ENCODE results near the gene SPATA45. TPM values are rescaled to one million over a fixed set of nuclear protein-coding genes. Genes with fewer than 3 reads are reported as not detected.

SPATA45 gene
- total RNA-seq (2021) = 0.66 and 0.68 TPM in 2 replicates
- long read RNA-seq = 0 reads

- Histone ChIP-seq H3K23ac (ENCODE audit: insufficient read length, low read depth, low read length) (no peak within 1 kb of the TSS), H3K9ac (ENCODE audit: extremely low read depth, insufficient read length, low read length) (no peak within 1 kb of the TSS), H3K9me3 (ENCODE audit: control insufficient read depth, low read depth, low read length) (no peaks in the 10 kb centered on the region), H4K8ac (replicated peaks; ENCODE audit: insufficient read length, low read depth, low read length) (no peak within 1 kb of the TSS), H4K20me1 (ENCODE audit: control insufficient read depth, insufficient read depth, insufficient read length) (no peaks in the 10 kb centered on the region), H2BK15ac (ENCODE audit: low read depth, low read length) (no peak within 1 kb of the TSS), H3K56ac (ENCODE audit: insufficient read length, low read depth, low read length) (no peak within 1 kb of the TSS), H3K79me1 (ENCODE audit: insufficient read depth, low read depth, low read length, poor library complexity, severe bottlenecking) (no peaks in the 10 kb centered on the region), H3K14ac (ENCODE audit: insufficient read depth, low read length) (no peak within 1 kb of the TSS), H3K23me2 (ENCODE audit: insufficient read length, low read depth, low read length, poor library complexity, severe bottlenecking) (no peaks in the 10 kb centered on the region), H2BK12ac (ENCODE audit: insufficient read length, low read depth, low read length) (no peak within 1 kb of the TSS), H2AFZ (ENCODE audit: low read length) (no peak within 1 kb of the TSS), H3T11ph (ENCODE audit: low read length) (no peak within 1 kb of the TSS), H3K4me2 (ENCODE audit: insufficient read depth, insufficient read length, low read length) (no peak within 1 kb of the TSS), H2BK120ac (ENCODE audit: low read depth, low read length, poor library complexity, severe bottlenecking) (no peak within 1 kb of the TSS), H2BK20ac (ENCODE audit: low read depth, low read length, poor library complexity, severe bottlenecking) (no peak within 1 kb of the TSS), H3K27me3 (ENCODE audit: insufficient read depth, low read length) (no peaks in the 10 kb centered on the region), H2AK5ac (ENCODE audit: insufficient read length, low read length) (no peak within 1 kb of the TSS), H3K18ac (ENCODE audit: insufficient read length, low read depth, low read length) (no peak within 1 kb of the TSS), H3K27ac (ENCODE audit: insufficient read length, low read depth, low read length) (no peak within 1 kb of the TSS), H2BK5ac (ENCODE audit: insufficient read length, low read length) (no peak within 1 kb of the TSS), H4K91ac (ENCODE audit: insufficient read length, low read depth, low read length) (no peak within 1 kb of the TSS), H3K79me2 (ENCODE audit: insufficient read depth, low read length) (no peaks in the 10 kb centered on the region), H4K5ac (ENCODE audit: insufficient read length, low read depth, low read length) (no peak within 1 kb of the TSS), H3K4me1 (ENCODE audit: insufficient read depth, low read length) (no peaks in the 10 kb centered on the region), H3K4ac (ENCODE audit: low read depth, low read length) (no peak within 1 kb of the TSS)
- WGBS (ENCODE audit: extremely low coverage, insufficient read length, low lambda C conversion rate) = no CpG with 5 or more reads among the region's 4 CpGs
- peaks cover 7 to 8% of the 10 kb centered on the region in 2 experiments for H3K4me1 Mint-ChIP-seq
- no peak for DNase-seq
- TF ChIP-seq CTCF (conservative IDR thresholded peaks at IDR 0.05) = no peak
- no peak within 1 kb of the TSS; a peak in 1 of 7 replicates for H3K27ac Mint-ChIP-seq
- H3K36me3 Mint-ChIP-seq (ENCODE audit: insufficient read depth in 1 of 3, low read depth in 3 of 3) = peaks cover 7 to 14% (median 13%) of the 10 kb centered on the region in 3 experiments; a peak in 6 of 7 replicates
- H3K27me3 Mint-ChIP-seq (ENCODE audit: low read depth) = peaks cover 8% of the 10 kb centered on the region
- H3K9me3 Mint-ChIP-seq = peaks cover 12 to 19% of the 10 kb centered on the region in 2 experiments; a peak in 4 of 5 replicates
- no peak within 1 kb of the TSS for H3K4me3 Mint-ChIP-seq
Measured at GRCh38 chr1:212847549-212847948, at the start of gene SPATA45. Gene SPATA45, minus strand, starts transcription at chr1:212847649. Its CDS starts 11,500 bp downstream, at chr1:212836149.
